Bronchial epithelial cell (primary cell): ENCODE measurements around the gene YTHDF2. TPM values are rescaled to one million over a fixed set of nuclear protein-coding genes. Genes with fewer than 3 reads are reported as not detected.
"Not testable (repeated sequence)": the region's sequence is repeated elsewhere in the genome, so short reads cannot be mapped to it uniquely, and the experiment has no call there.

ENCODE experiments used
- DNase-seq: peaks from one replicate; pipeline ENCODE4 v3.0.0-alpha.2; 2010; ENCODE audit warnings: low read depth
- FAIRE-seq: peaks from 2 replicates; lab custom pipeline; 2011; peaks lifted over from hg19 to GRCh38; lab: Jason Lieb, UNC
- H3K27me3 ChIP-seq: 2 replicates; pipeline ENCODE4 v1.5.1; 2011; ENCODE audit warnings: low read length; ENCODE audit not compliant: control insufficient read depth, insufficient read depth
- H3K36me3 ChIP-seq: 2 replicates; pipeline ENCODE4 v1.5.1; 2011; ENCODE audit warnings: low read length; ENCODE audit not compliant: control insufficient read depth, insufficient read depth
- H3K4me3 ChIP-seq: 2 replicates; pipeline ENCODE4 v1.5.1; 2011; ENCODE audit warnings: mild to moderate bottlenecking, low read depth, low read length, control low read depth
- total RNA-seq: library from RNA; depleted of rRNA; stranded (reverse); fragments of >200 nt; gene quantifications from 2 replicates; pipeline ENCODE4 v1.2.1, GENCODE V29; 2014
- TF ChIP-seq, protein P1 (sequence below): IDR thresholded peaks from 2 replicates; pipeline ENCODE4 v1.5.1; 2011; ENCODE audit warnings: mild to moderate bottlenecking, moderate library complexity, low read length, control low read depth, inconsistent platforms; ENCODE audit not compliant: insufficient read depth, severe bottlenecking

Gene YTHDF2
- total RNA-seq, 1 donor from 2014 or later = 63.4 TPM

DNA sequence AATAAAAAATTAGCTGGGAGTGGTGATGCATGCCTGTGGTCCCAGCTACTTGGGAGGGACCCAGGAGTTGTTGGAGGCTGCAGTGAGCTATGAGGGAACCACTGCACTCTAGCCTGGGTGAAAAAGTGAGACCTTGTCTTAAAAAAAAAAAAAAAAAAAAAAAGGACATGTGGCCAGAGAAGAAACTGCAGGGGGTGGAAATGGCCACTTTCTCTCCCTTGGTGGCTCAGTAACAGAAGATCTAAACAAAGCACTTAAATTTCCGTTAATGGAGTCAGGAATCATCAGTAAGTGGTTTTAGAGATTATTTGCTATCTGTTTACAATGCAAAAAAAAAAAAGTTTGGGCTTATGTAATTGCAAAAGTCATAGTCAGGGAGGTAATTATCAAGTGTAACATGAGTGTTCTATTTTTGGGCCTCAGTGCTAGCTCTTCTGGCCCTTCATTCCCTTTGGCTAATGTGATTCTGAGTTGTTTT lies 55.9 kb downstream of the YTHDF2 start:
- Histone ChIP-seq H3K36me3 (no peaks in the 10 kb centered on the region), H3K4me3 (no peak overlapping the region), H3K27me3 (no peaks in the 10 kb centered on the region)
- TF ChIP-seq, protein P1, sequence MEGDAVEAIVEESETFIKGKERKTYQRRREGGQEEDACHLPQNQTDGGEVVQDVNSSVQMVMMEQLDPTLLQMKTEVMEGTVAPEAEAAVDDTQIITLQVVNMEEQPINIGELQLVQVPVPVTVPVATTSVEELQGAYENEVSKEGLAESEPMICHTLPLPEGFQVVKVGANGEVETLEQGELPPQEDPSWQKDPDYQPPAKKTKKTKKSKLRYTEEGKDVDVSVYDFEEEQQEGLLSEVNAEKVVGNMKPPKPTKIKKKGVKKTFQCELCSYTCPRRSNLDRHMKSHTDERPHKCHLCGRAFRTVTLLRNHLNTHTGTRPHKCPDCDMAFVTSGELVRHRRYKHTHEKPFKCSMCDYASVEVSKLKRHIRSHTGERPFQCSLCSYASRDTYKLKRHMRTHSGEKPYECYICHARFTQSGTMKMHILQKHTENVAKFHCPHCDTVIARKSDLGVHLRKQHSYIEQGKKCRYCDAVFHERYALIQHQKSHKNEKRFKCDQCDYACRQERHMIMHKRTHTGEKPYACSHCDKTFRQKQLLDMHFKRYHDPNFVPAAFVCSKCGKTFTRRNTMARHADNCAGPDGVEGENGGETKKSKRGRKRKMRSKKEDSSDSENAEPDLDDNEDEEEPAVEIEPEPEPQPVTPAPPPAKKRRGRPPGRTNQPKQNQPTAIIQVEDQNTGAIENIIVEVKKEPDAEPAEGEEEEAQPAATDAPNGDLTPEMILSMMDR = no peak
- no peak for DNase-seq
- FAIRE-seq = no peak

DNA sequence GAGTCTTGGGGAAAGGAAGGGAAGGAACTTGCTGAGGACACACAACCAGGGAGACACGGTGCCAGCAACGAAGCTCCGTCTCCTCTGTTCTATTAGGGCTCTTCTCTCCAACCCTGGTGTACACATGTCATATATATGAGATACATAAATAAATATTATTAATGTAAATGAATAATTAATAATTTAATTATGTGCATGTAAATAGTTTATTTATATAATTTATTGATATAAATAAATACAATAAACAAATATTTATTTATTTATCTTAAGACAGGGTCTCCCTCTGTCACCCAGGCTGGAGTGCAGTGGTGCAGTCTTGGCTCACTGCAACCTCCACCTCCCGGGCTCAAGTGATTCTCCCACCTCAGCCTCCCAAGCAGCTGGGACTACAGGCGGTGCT lies 57.8 kb downstream of the YTHDF2 start:
- not testable (repeated sequence) for H3K27me3 ChIP-seq, H3K36me3 ChIP-seq, FAIRE-seq, H3K4me3 ChIP-seq, DNase-seq

DNA sequence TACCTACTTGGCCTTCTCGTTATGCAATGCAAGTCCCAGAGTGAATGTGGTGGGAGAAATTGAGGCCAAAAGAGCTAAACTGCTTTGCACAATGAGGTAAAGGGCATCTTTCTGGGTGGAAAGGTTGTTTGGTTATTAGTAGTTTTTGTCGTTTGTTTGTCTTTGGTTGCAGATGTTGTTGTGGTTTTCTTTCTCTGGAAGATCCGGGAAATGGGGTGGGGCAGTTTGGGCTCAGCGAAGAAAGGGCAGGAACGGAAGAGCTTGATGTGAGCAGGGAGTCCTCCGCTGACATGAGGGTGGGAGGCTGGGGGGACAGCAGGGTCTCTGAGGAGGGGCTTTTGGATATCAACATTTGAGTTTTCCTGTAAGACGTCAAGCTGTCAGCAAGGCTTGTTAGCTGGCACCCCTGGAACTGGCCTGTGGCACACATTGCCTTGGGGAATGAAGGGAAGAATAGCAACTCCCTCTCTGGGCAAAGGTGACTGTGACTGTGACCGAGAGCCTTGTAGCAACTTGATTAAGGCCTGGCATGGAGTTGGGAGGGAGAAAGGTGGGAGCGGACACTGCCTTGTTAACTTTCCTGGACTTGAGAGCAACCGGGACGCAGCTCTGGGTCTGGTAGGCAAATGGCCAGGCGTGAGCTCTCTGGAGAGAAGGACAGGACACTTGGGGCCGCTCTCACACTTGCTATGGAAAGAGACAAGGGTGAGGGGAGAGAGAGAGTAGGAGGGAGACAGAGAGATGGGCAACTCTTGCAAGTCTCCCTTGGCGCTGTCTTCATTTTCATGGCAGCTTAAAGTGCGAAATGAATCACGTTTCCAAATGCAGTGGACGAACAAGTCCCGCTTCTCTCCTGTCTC lies 59.8 kb downstream of the YTHDF2 start:
- H3K4me3 ChIP-seq = no peak overlapping the region
- H3K27me3 ChIP-seq = no peaks in the 10 kb centered on the region
- FAIRE-seq = no peak
- no peaks in the 10 kb centered on the region for H3K36me3 ChIP-seq
- DNase-seq = no peak
- TF ChIP-seq, protein P1 = no peak

DNA sequence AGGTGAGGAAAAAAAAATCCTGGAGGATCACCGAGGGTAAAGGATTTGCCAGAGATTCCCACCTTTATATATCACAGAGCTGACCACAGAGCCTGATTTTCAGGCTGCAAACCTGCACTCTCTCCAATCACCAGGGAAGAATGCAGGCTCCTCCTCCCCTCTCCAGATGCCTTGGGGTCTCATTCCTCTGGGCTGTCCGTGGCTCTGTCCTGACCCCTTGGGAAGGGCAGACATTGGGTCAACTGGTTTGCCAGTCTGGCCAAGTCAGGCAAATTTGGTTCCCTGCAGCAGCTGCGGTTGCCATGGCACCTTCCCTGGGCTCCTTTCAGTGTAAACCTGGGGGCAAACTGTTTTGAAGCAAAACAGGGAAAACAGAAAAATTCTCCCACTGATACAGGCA lies 63.6 kb downstream of the YTHDF2 start:
- TF ChIP-seq, protein P1 = no peak
- FAIRE-seq (no peak), DNase-seq (no peak)
- no peak overlapping the region for H3K4me3 ChIP-seq
- no peaks in the 10 kb centered on the region for H3K36me3 ChIP-seq
- no peaks in the 10 kb centered on the region for H3K27me3 ChIP-seq

DNA sequence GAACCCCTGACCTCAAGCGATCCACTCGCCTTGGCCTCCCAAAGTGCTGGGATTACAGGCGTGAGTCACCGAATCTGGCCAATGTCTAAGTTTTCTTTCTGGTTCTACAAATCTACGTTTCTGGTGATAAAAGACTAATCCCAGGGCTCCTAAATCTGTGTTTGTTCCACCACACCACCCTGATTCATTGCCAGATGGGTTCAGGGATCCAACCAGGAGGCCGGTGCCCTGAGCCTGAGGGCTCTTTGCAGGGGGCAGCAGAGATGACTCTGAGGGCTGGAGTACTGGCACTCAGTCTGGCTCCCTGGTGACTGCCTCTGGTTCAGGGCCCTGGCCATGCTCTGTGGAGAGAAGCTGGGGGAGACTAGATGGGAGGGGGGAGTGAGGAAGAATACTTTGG lies 64.7 kb downstream of the YTHDF2 start:
- Histone ChIP-seq H3K4me3 (no peak overlapping the region), H3K27me3 (no peaks in the 10 kb centered on the region), H3K36me3 (no peaks in the 10 kb centered on the region)
- TF ChIP-seq, protein P1 = no peak
- DNase-seq (no peak), FAIRE-seq (no peak)

DNA sequence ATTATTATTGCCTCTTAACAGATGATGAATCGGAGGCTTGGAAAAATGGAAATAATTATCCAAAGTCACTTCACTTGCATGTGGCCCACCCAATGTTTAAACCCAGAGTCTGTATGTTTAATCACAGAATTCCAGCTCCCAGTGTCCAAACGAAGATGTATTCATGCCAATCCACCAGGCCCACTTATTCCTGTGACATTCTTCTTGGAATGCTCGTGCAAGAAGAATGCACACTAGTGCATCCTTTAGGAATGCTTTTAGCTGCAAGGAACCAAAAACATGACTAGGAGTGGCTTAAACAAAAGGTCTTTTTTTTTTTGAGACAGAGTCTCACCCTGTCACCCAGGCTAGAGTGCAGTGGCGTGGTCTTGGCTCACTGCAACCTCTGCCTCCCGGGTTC lies 66.3 kb downstream of the YTHDF2 start:
- TF ChIP-seq, protein P1 = no peak
- H3K27me3 ChIP-seq = no peaks in the 10 kb centered on the region
- no peaks in the 10 kb centered on the region for H3K36me3 ChIP-seq
- FAIRE-seq (no peak), DNase-seq (no peak)
- no peak overlapping the region for H3K4me3 ChIP-seq
